GM06990 (cell line): Measurements from ENCODE around the gene LRRC45.

Experiments
- DNase-seq: peaks from one replicate; pipeline ENCODE4 v3.0.0-alpha.2; 2011; ENCODE audit not compliant: insufficient read length; ENCODE audit errors: extremely low read depth
- H3K27me3 ChIP-seq: replicated peaks from 2 replicates; pipeline ENCODE4 v1.6.0; 2011; ENCODE audit warnings: low read length; ENCODE audit not compliant: control insufficient read depth, insufficient read depth
- H3K36me3 ChIP-seq: 2 replicates; pipeline ENCODE4 v1.5.1; 2011; ENCODE audit warnings: low read length; ENCODE audit not compliant: control insufficient read depth, insufficient read depth
- H3K4me3 ChIP-seq: replicated peaks from 2 replicates; pipeline ENCODE4 v1.5.1; 2011; ENCODE audit warnings: low read depth, mild to moderate bottlenecking, control low read depth, low read length
- CTCF ChIP-seq: IDR thresholded peaks from 2 replicates; pipeline ENCODE4 v1.5.1; 2011; ENCODE audit warnings: low read length, control low read depth, mild to moderate bottlenecking, inconsistent platforms; ENCODE audit not compliant: insufficient read depth, poor library complexity, severe bottlenecking

The LRRC45 gene

GRCh38 chr17:81986606-81987005, 36.5 kb upstream of the LRRC45 start:
- no peak for TF ChIP-seq CTCF
- peaks cover 12% of the 10 kb centered on the region for H3K36me3 ChIP-seq

GRCh38 chr17:81987161-81987770, 35.8 kb upstream of the LRRC45 start:
- peak; percentile 4 for DNase-seq
- H3K4me3 ChIP-seq: no peak overlapping the region
- no peak for TF ChIP-seq CTCF
- H3K27me3 ChIP-seq: no peaks in the 10 kb centered on the region
- H3K36me3 ChIP-seq: peaks cover 12% of the 10 kb centered on the region

More at GRCh38 chr17:81986606-81987005, 36.5 kb upstream of the LRRC45 start:
- no peak overlapping the region for H3K4me3 ChIP-seq
- H3K27me3 ChIP-seq: no peaks in the 10 kb centered on the region
- DNase-seq: peak; percentile 4

GRCh38 chr17:81990836-81991683, 32.0 kb upstream of the LRRC45 start:
- no peak for TF ChIP-seq CTCF
- Histone ChIP-seq H3K27me3 (no peaks in the 10 kb centered on the region), H3K36me3 (peaks cover 5% of the 10 kb centered on the region), H3K4me3 (no peak overlapping the region)
- DNase-seq: peak; percentile 3

- H3K36me3 ChIP-seq: peaks cover 5% of the 10 kb centered on the region
- H3K27me3 ChIP-seq: no peaks in the 10 kb centered on the region
- H3K4me3 ChIP-seq: no peak overlapping the region
- DNase-seq: peak; percentile 13
- TF ChIP-seq CTCF: no peak
These were observed 31.3 kb upstream of the LRRC45 start for GRCh38 chr17:81991684-81992305.

DNA sequence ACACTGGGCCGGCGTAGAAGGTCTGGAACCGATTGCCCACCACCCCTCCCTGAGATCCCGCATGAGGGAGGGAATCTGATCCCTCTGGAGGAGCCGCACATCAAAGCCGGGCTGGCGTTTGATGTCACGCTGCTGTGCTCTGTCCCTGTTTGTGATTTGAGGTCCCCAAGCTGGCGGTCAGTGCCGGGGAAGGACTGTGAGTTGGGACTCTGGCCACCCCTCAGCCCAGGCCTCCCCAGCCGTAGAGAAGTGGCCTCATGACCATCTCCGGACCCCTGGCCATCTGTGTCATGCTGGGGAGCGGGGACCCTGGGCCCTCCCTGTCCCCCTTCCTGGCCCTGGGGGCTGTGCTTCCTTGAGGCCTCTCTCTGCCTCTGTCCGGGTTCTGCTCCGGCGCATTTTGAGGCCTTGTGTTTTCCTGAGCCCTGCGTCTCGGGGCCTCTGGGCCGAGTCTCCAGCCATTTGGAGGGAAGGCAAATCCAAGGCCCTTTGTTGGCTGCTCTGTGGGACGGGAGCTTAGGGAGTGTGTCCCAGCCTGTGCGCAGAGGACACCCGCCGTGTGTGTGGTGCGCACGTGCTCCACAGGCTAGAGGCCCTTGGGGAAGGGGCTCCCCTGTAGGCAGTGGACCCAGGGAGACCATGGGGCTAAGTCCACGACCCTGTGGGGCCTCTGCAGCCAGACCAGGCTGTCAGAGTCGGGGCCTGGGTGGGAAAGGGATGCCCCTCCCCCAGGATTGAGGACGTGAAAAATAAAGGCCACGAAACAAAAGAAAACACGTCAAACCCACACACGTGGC, 30.6 kb upstream of the LRRC45 start:
- DNase-seq: no peak
- no peak for TF ChIP-seq CTCF
- Histone ChIP-seq H3K36me3 (peaks cover 5% of the 10 kb centered on the region), H3K27me3 (no peaks in the 10 kb centered on the region), H3K4me3 (no peak overlapping the region)
